A549 (cell line): ENCODE data around the gene LCN12. TPM values are rescaled to one million over a fixed set of nuclear protein-coding genes. Genes with fewer than 3 reads are reported as not detected.

Experiments
- ATAC-seq, 2 experiments: fragments of 200-7000 bp in 1 of 2; fragments of >200 bp in 1 of 2; cut with Nextera tagmentation in 1 of 2; cut with Tn5 transposase in 1 of 2; 3 replicates each; pipeline versions ENCODE4 v1.8.0 to v1.9.1; 2018 to 2020; ENCODE audit warnings: mild to moderate bottlenecking in 1 of 2, moderate library complexity in 1 of 2
- CTCF ChIA-PET: fragments of 300-600 bp; sonication (Branson Sonifier 250); formaldehyde crosslinking; extraction: SDS; loops from one replicate; lab custom pipeline; 2021; ENCODE audit warnings: antibody characterized with exemption, inconsistent platforms; lab: Yijun Ruan, JAX
- POLR2A ChIA-PET: fragments of 350-600 bp; formaldehyde crosslinking; extraction: SDS; loops from one replicate; lab custom pipeline; 2021; ENCODE audit warnings: antibody characterized with exemption, inconsistent platforms; lab: Yijun Ruan, JAX
- DNase-seq, 2 experiments: peaks; one replicate each; pipeline versions ENCODE4 v3.0.0 to v3.0.0-alpha.2; 2011 to 2016; ENCODE audit warnings: low read depth in 1 of 2, low spot score in 1 of 2
- FAIRE-seq: peaks from 2 replicates; lab custom pipeline; 2011; peaks lifted over from hg19 to GRCh38; lab: Jason Lieb, UNC
- H3K27ac ChIP-seq, 2 experiments: fragments of >200 bp; sonication (Bioruptor Twin); formaldehyde crosslinking; 3 replicates each; pipeline ENCODE4 v1.5.1; 2016 to 2017
- H3K4me1 ChIP-seq: fragments of >200 bp; sonication (Bioruptor Twin); formaldehyde crosslinking; 3 replicates; pipeline ENCODE4 v1.6.1; 2016
- H3K4me2 ChIP-seq: fragments of >200 bp; sonication (Bioruptor Twin); formaldehyde crosslinking; 3 replicates; pipeline ENCODE4 v1.6.1; 2016
- H3K4me3 ChIP-seq: fragments of >200 bp; sonication (Bioruptor Twin); formaldehyde crosslinking; 3 replicates; pipeline ENCODE4 v1.5.1; 2016
- H3K9me3 ChIP-seq: fragments of >200 bp; sonication (Bioruptor Twin); formaldehyde crosslinking; 3 replicates; pipeline ENCODE4 v1.6.1; 2016
- CBX2 ChIP-seq: fragments of 200-600 bp; sonication (generic); IDR thresholded peaks from 2 replicates; pipeline ENCODE4 v1.6.1; 2016; ENCODE audit warnings: low read depth, mild to moderate bottlenecking, borderline replicate concordance
- CBX8 ChIP-seq: fragments of 200-600 bp; sonication (generic); IDR thresholded peaks from 2 replicates; pipeline ENCODE4 v1.6.1; 2016
- CEBPB ChIP-seq, 2 experiments: fragments of >200 bp in 1 of 2; sonication (Bioruptor Twin) in 1 of 2; formaldehyde crosslinking in 1 of 2; IDR thresholded peaks; 2 replicates each; pipeline ENCODE4 v1.6.1; 2012 to 2016
- CHD4 ChIP-seq: fragments of 200-600 bp; sonication (generic); IDR thresholded peaks from 2 replicates; pipeline ENCODE4 v1.6.1; 2016; ENCODE audit warnings: antibody characterized with exemption, mild to moderate bottlenecking, borderline replicate concordance
- CTCF ChIP-seq: fragments of >200 bp; sonication (Bioruptor Twin); formaldehyde crosslinking; IDR thresholded peaks from 3 replicates; pipeline ENCODE4 v1.5.1; 2016
- EHF ChIP-seq: fragments of 250-450 bp; sonication (Bioruptor Pico); IDR thresholded peaks from 2 replicates; pipeline ENCODE4 v1.5.0; 2020; ENCODE audit warnings: mild to moderate bottlenecking
- ELK1 ChIP-seq: fragments of 150-350 bp; IDR thresholded peaks from 2 replicates; pipeline ENCODE4 v1.6.1; 2014; ENCODE audit warnings: low read depth, mild to moderate bottlenecking, low read length
- FOSB ChIP-seq: fragments of 250-450 bp; sonication (Bioruptor Pico); IDR thresholded peaks from 2 replicates; pipeline ENCODE4 v1.5.0; 2020; ENCODE audit warnings: mild to moderate bottlenecking, moderate library complexity
- FOSL2 ChIP-seq, 2 experiments: fragments of 450-650 bp in 1 of 2; fragments of >200 bp in 1 of 2; sonication (Bioruptor Twin) in 1 of 2; formaldehyde crosslinking; IDR thresholded peaks; 2 replicates each; pipeline versions ENCODE4 v1.5.0 to v1.6.1; 2016 to 2020; ENCODE audit warnings: mild to moderate bottlenecking in 1 of 2, moderate library complexity in 1 of 2
- FOXS1 ChIP-seq: fragments of 250-450 bp; sonication (Bioruptor Pico); IDR thresholded peaks from 2 replicates; pipeline ENCODE4 v1.5.0; 2020; ENCODE audit warnings: mild to moderate bottlenecking, moderate library complexity
- HOXB5 ChIP-seq: fragments of 250-450 bp; sonication (Bioruptor Pico); IDR thresholded peaks from 2 replicates; pipeline ENCODE4 v1.5.0; 2020; ENCODE audit warnings: mild to moderate bottlenecking, moderate library complexity
- KDM1A ChIP-seq: fragments of 200-600 bp; sonication (generic); IDR thresholded peaks from 2 replicates; pipeline ENCODE4 v1.6.1; 2016; ENCODE audit warnings: low read depth, mild to moderate bottlenecking
- NFE2L2 ChIP-seq: fragments of 150-350 bp; conservative IDR thresholded peaks from 2 replicates; pipeline ENCODE4 v1.6.1; 2014; ENCODE audit warnings: low read length
- NPAS2 ChIP-seq: fragments of 250-450 bp; sonication (Bioruptor Pico); IDR thresholded peaks from 2 replicates; pipeline ENCODE4 v1.8.0; 2022; ENCODE audit warnings: mild to moderate bottlenecking, moderate library complexity, borderline replicate concordance
- POLR2AphosphoS2 ChIP-seq: conservative IDR thresholded peaks from 2 replicates; pipeline ENCODE4 v1.6.1; 2012; ENCODE audit warnings: low read length, improper control_type of control experiment, inconsistent platforms
- ZC3H11A ChIP-seq: fragments of 450-650 bp; IDR thresholded peaks from 2 replicates; pipeline ENCODE4 v1.6.1; 2014; ENCODE audit warnings: antibody characterized with exemption, mild to moderate bottlenecking
- ZNF302 ChIP-seq: fragments of 250-450 bp; sonication (Bioruptor Pico); IDR thresholded peaks from 2 replicates; pipeline ENCODE4 v1.9.0; 2021; ENCODE audit warnings: inconsistent platforms, mild to moderate bottlenecking, moderate library complexity
- WGBS: methylation state at CpG from one replicate; pipeline ENCODE4 v1.1.6; 2017; ENCODE audit errors: missing lambda C conversion rate; 5-methylcytosine and 5-hydroxymethylcytosine counted together
- polyA plus RNA-seq, 4 experiments: library from polyadenylated mRNA; depleted of rRNA in 3 of 4; stranded (reverse); fragments of >200 nt; fragmentation: RNase III in 1 of 4; extraction: RNeasy Plus Mini Kit Qiagen cat#74134 plus additional on column Dnase treatment in 1 of 4; gene quantifications; 2 replicates in 3 of 4; 3 replicates in 1 of 4; pipeline ENCODE4 v1.2.3, GENCODE V29; 2011 to 2017
- TF ChIP-seq, protein P1 (sequence below): IDR thresholded peaks from 2 replicates; pipeline ENCODE4 v1.6.1; 2012
- TF ChIP-seq, protein P2 (sequence below): fragments of 200-600 bp; sonication (generic); IDR thresholded peaks from 2 replicates; pipeline ENCODE4 v1.6.1; 2016; ENCODE audit warnings: antibody characterized with exemption, mild to moderate bottlenecking, moderate library complexity

LCN12 gene
- polyA plus RNA-seq, 2 of the 4 experiments (the other 2 are of a cell fraction): 0.74 to 3.0 TPM

- H3K9me3 ChIP-seq: peaks cover 10% of the 10 kb centered on the region; the same call in 2 of the 3 replicates
- no peak for FAIRE-seq
- H3K27ac ChIP-seq: no peak overlapping the region
- no peak overlapping the region for H3K4me3 ChIP-seq
- DNase-seq: no peak
- ATAC-seq: no peak
- ChIA-PET CTCF (interaction anchor here (0.6 to 1.5 kb wide), 4 partner anchors 12 to 133 kb away, joined by 3 to 5 read pairs (median 3); no protein-coding TSS in a partner anchor), POLR2A (no interaction called here)
- H3K4me1 ChIP-seq: peaks cover 13% of the 10 kb centered on the region
- TF ChIP-seq KDM1A (no peak), FOSB (CRISPR knock-in tag) (no peak), CTCF (no peak), CEBPB (IDR thresholded peaks at IDR 0.05) (no peak), CHD4 (no peak), POLR2AphosphoS2 (no peak), NFE2L2 (no peak), NPAS2 (CRISPR knock-in tag) (no peak), ELK1 (no peak), ZNF302 (CRISPR knock-in tag) (no peak), CBX2 (no peak), EHF (no peak)
- TF ChIP-seq, protein P1, sequence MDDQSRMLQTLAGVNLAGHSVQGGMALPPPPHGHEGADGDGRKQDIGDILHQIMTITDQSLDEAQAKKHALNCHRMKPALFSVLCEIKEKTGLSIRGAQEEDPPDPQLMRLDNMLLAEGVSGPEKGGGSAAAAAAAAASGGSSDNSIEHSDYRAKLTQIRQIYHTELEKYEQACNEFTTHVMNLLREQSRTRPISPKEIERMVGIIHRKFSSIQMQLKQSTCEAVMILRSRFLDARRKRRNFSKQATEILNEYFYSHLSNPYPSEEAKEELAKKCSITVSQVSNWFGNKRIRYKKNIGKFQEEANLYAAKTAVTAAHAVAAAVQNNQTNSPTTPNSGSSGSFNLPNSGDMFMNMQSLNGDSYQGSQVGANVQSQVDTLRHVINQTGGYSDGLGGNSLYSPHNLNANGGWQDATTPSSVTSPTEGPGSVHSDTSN: no peak
- TF ChIP-seq, all 56 proteins: peak for 0
- WGBS: 100% methylated on average over 2 of the region's 2 CpGs
- no peak overlapping the region for H3K4me2 ChIP-seq
Measured at GRCh38 chr9:136931611-136932130, 20.4 kb upstream of the LCN12 start.

DNA sequence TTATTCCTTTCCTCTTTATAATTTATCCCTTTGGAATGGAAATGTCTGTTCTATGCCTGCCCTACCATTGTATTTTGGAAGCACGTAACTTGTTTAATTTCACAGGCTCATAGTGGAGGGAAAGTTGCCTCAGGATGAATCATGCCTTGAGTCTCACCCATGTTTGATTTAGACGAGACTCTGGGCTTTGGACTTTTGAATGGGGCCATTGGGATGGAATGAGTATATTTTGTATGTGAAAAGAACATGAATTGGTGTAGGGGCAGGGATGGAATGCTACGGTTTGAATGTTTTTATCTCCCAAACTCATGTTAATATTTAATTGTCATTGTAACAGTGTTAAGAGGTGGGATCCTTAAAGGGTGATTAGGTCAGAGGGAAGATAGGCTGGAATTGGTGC is 17.8 kb upstream of the LCN12 start:
- POLR2A ChIA-PET: no interaction called here
- ATAC-seq (no peak), FAIRE-seq (no peak), DNase-seq (no peak)
- peaks cover 13% of the 10 kb centered on the region for H3K4me1 ChIP-seq
- H3K4me2 ChIP-seq: no peak overlapping the region
- no peak overlapping the region for H3K4me3 ChIP-seq
- WGBS: 70% methylated on average over 3 of the region's 3 CpGs
- H3K9me3 ChIP-seq: peaks cover 10% of the 10 kb centered on the region; the same call in 2 of the 3 replicates
- peak overlapping the region in 1 of 2 experiments; percentile 49; a peak in 2 of 6 replicates for H3K27ac ChIP-seq
- TF ChIP-seq CTCF (no peak), CBX8 (no peak), ZC3H11A (no peak), EHF (no peak), FOXS1 (CRISPR knock-in tag) (no peak), FOSL2 (IDR thresholded peaks at IDR 0.05) (no peak), FOSL2 (CRISPR knock-in tag; IDR thresholded peaks at IDR 0.05) (no peak), HOXB5 (no peak)
- TF ChIP-seq, protein P2, sequence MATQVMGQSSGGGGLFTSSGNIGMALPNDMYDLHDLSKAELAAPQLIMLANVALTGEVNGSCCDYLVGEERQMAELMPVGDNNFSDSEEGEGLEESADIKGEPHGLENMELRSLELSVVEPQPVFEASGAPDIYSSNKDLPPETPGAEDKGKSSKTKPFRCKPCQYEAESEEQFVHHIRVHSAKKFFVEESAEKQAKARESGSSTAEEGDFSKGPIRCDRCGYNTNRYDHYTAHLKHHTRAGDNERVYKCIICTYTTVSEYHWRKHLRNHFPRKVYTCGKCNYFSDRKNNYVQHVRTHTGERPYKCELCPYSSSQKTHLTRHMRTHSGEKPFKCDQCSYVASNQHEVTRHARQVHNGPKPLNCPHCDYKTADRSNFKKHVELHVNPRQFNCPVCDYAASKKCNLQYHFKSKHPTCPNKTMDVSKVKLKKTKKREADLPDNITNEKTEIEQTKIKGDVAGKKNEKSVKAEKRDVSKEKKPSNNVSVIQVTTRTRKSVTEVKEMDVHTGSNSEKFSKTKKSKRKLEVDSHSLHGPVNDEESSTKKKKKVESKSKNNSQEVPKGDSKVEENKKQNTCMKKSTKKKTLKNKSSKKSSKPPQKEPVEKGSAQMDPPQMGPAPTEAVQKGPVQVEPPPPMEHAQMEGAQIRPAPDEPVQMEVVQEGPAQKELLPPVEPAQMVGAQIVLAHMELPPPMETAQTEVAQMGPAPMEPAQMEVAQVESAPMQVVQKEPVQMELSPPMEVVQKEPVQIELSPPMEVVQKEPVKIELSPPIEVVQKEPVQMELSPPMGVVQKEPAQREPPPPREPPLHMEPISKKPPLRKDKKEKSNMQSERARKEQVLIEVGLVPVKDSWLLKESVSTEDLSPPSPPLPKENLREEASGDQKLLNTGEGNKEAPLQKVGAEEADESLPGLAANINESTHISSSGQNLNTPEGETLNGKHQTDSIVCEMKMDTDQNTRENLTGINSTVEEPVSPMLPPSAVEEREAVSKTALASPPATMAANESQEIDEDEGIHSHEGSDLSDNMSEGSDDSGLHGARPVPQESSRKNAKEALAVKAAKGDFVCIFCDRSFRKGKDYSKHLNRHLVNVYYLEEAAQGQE: no peak
- CTCF ChIA-PET: interaction anchor here (1.6 to 2.3 kb wide), 2 partner anchors 10 to 112 kb away, joined by 3 to 8 read pairs; partner anchors contain the start of genes C8G, FBXW5 and NPDC1
